Neutrophil (primary cell): ENCODE measurements around the gene TMEM141.
"Not testable (repeated sequence)": the region's sequence is repeated elsewhere in the genome, so short reads cannot be mapped to it uniquely, and the experiment has no call there.

ENCODE experiments used
- H3K27ac ChIP-seq: fragments of 200-600 bp; sonication (generic); 2 replicates; pipeline ENCODE4 v1.5.1; 2016; ENCODE audit warnings: mild to moderate bottlenecking, moderate library complexity
- H3K27me3 ChIP-seq: fragments of 200-600 bp; sonication (generic); 2 replicates; pipeline ENCODE4 v1.6.0; 2016; ENCODE audit warnings: mild to moderate bottlenecking
- H3K36me3 ChIP-seq: fragments of 200-600 bp; sonication (generic); 2 replicates; pipeline ENCODE4 v1.5.1; 2017
- H3K4me1 ChIP-seq, 2 experiments: fragments of 200-600 bp in 1 of 2; sonication (generic) in 1 of 2; 1 replicate in 1 of 2; 2 replicates in 1 of 2; pipeline versions ENCODE4 v1.5.1 to v1.6.1; 2013 to 2016; ENCODE audit warnings: low read depth in 1 of 2, low read length in 1 of 2, mild to moderate bottlenecking in 1 of 2, moderate library complexity in 1 of 2; ENCODE audit not compliant: control insufficient read depth in 1 of 2, insufficient read depth in 1 of 2
- H3K4me3 ChIP-seq, 2 experiments: fragments of 200-600 bp in 1 of 2; sonication (generic) in 1 of 2; 1 replicate in 1 of 2; 2 replicates in 1 of 2; pipeline ENCODE4 v1.5.1; 2013 to 2016; ENCODE audit warnings: low read depth in 1 of 2, low read length in 1 of 2, mild to moderate bottlenecking in 1 of 2, moderate library complexity in 1 of 2
- H3K9me3 ChIP-seq: fragments of 200-600 bp; sonication (generic); 2 replicates; pipeline ENCODE4 v1.5.1; 2016
- CTCF ChIP-seq: fragments of 200-600 bp; sonication (generic); IDR thresholded peaks from 2 replicates; pipeline ENCODE4 v1.5.1; 2016; ENCODE audit warnings: antibody characterized with exemption

The TMEM141 gene

GRCh38 chr9:136757751-136758140, 33.4 kb upstream of the TMEM141 start:
- Histone ChIP-seq H3K4me3 (no peak overlapping the region), H3K27me3 (peaks cover 41% of the 10 kb centered on the region), H3K27ac (no peak overlapping the region), H3K36me3 (no peaks in the 10 kb centered on the region), H3K4me1 (no peaks in the 10 kb centered on the region), H3K9me3 (no peaks in the 10 kb centered on the region)
- no peak for TF ChIP-seq CTCF

- no peaks in the 10 kb centered on the region for H3K36me3 ChIP-seq
- no peaks in the 10 kb centered on the region for H3K9me3 ChIP-seq
- peaks cover 47% of the 10 kb centered on the region for H3K27me3 ChIP-seq
- no peak for TF ChIP-seq CTCF
- no peak overlapping the region for H3K27ac ChIP-seq
- no peak overlapping the region for H3K4me3 ChIP-seq
- no peaks in the 10 kb centered on the region for H3K4me1 ChIP-seq
Measured at GRCh38 chr9:136759001-136759400, 32.1 kb upstream of the TMEM141 start.

- no peaks in the 10 kb centered on the region for H3K36me3 ChIP-seq
- no peaks in the 10 kb centered on the region for H3K9me3 ChIP-seq
- H3K4me1 ChIP-seq: no peaks in the 10 kb centered on the region
- no peak for TF ChIP-seq CTCF
- no peak overlapping the region for H3K4me3 ChIP-seq
- peaks cover 44% of the 10 kb centered on the region for H3K27me3 ChIP-seq
- no peak overlapping the region for H3K27ac ChIP-seq
Measured at GRCh38 chr9:136759436-136760325, 31.5 kb upstream of the TMEM141 start.

- no peaks in the 10 kb centered on the region for H3K4me1 ChIP-seq
- H3K27ac ChIP-seq: no peak overlapping the region
- H3K36me3 ChIP-seq: no peaks in the 10 kb centered on the region
- H3K9me3 ChIP-seq: no peaks in the 10 kb centered on the region
- no peak overlapping the region for H3K4me3 ChIP-seq
- peaks cover 39% of the 10 kb centered on the region for H3K27me3 ChIP-seq
- TF ChIP-seq CTCF: no peak
Measured at GRCh38 chr9:136760424-136760823, 30.7 kb upstream of the TMEM141 start.

DNA sequence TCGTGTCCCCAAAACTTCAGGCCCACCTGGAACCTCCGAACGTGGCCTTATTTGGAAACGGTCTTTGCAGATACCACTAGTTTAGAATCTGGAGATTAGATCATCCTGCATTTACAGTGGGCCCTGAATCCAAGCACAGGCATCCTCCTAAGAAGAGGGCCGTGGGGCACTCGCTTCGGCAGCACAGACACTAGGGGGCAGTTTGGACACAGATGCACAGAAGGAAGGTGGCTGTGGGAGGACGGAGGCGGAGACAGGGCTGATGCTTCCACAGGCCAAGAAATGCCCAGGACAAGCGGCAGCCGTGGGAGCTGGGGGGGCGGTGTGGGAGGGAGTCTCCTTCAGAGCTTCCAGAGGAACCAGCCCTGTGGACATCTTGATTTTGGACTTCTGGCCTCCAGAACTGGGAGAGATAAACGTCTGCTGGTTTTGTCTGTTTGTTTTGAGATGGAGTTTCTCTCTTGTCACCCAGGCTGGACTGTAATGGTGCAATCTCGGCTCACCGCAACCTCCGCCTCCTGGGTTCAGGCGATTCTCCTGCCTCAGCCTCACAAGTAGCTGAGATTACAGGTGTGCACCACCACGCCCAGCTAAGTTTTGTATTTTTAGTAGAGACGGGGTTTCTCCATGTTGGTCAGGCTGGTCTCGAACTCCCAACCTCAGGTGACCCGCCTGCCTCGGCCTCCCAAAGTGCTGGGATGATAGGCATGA, 30.2 kb upstream of the TMEM141 start:
- not testable (repeated sequence) for H3K4me1 ChIP-seq, H3K4me3 ChIP-seq, H3K9me3 ChIP-seq, H3K27ac ChIP-seq, H3K36me3 ChIP-seq
- H3K27me3 ChIP-seq: peaks cover 39% of the 10 kb centered on the region

- no peak for TF ChIP-seq CTCF
- Histone ChIP-seq H3K4me3 (no peak overlapping the region), H3K4me1 (no peaks in the 10 kb centered on the region), H3K27ac (no peak overlapping the region), H3K36me3 (no peaks in the 10 kb centered on the region), H3K9me3 (no peaks in the 10 kb centered on the region), H3K27me3 (peaks cover 39% of the 10 kb centered on the region)
Measured at GRCh38 chr9:136761545-136761981, 29.6 kb upstream of the TMEM141 start.
